ENCODE measurements around the gene FRZB.

Gene FRZB

DNA sequence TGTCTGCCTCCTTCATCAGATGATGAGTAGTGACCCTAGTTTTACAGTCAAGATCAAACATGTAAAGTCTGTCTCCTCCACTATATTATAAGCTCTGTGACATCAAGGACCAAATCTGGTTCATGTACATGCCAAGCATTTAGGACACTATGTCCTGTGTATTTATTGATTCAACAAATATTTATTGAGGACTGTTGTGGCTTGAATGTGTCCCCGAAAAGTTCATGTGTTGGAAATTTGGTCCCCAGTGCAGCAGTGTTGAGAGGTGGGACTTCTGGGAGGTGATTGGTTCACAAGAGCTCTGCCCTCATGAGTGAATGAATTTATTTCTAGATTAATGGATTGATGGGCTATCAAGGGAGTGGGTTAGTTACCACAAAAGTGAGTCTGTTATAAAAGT, 46.6 kb upstream of the FRZB start:
- H3K4me1 ChIP-seq (ENCODE audit: control insufficient read depth in 2 of 2, insufficient read depth in 1 of 2, low read depth in 1 of 2, low read length in 2 of 2): peaks cover 0 to 13% of the 10 kb centered on the region in 2 donors
- H3K9me3 ChIP-seq (replicated peaks in 1 of 2; ENCODE audit: control insufficient read depth in 2 of 2, insufficient read depth in 1 of 2, low read depth in 1 of 2, low read length in 2 of 2): no peaks in the 10 kb centered on the region
- no peaks in the 10 kb centered on the region for H3K27me3 ChIP-seq (ENCODE audit: control insufficient read depth in 3 of 3, insufficient read depth in 3 of 3, low read depth in 1 of 3, low read length in 3 of 3)
- H3K4me2 ChIP-seq (ENCODE audit: insufficient read depth, low read length, poor library complexity, severe bottlenecking): no peak overlapping the region
- no peak overlapping the region for H4K8ac ChIP-seq (ENCODE audit: low read depth, low read length)
- H3K23ac ChIP-seq (ENCODE audit: low read depth, low read length, poor library complexity): no peak overlapping the region
- no peak overlapping the region for H3K18ac ChIP-seq (ENCODE audit: low read length)
- H4K91ac ChIP-seq (ENCODE audit: low read depth, low read length, poor library complexity): no peak overlapping the region
- no peak overlapping the region for H2AK5ac ChIP-seq (ENCODE audit: low read depth, low read length)
- DNase-seq (ENCODE audit: low spot score): no peak
- no CpG with 5 or more reads among the region's 1 CpG for WGBS, 2 donors (ENCODE audit: extremely low coverage in 2 of 2, insufficient read length in 2 of 2, insufficient replicate concordance in 1 of 2)
- no peak overlapping the region for H3K4me3 ChIP-seq (ENCODE audit: low read length in 2 of 2)
- no peak overlapping the region for H3K27ac ChIP-seq (replicated peaks; ENCODE audit: low read length)
- no peak overlapping the region for H2BK120ac ChIP-seq (ENCODE audit: low read depth, low read length)
- H2AFZ ChIP-seq (ENCODE audit: low read length): no peak overlapping the region
- H2BK5ac ChIP-seq (ENCODE audit: low read length): no peak overlapping the region
- H3K36me3 ChIP-seq (replicated peaks in 1 of 2; ENCODE audit: control insufficient read depth in 2 of 2, insufficient read depth in 2 of 2, low read length in 2 of 2): peaks cover 12 to 64% of the 10 kb centered on the region in 2 donors
- no peak overlapping the region for H3K9ac ChIP-seq (ENCODE audit: low read depth, low read length, poor library complexity)
- H3K14ac ChIP-seq (ENCODE audit: low read length): no peak overlapping the region
- no peaks in the 10 kb centered on the region for H3K79me1 ChIP-seq (ENCODE audit: low read depth, low read length)
- H2BK12ac ChIP-seq (ENCODE audit: low read length): no peak overlapping the region
- H2BK15ac ChIP-seq (ENCODE audit: low read length): no peak overlapping the region
- H3K4ac ChIP-seq (ENCODE audit: low read length): no peak overlapping the region

DNA sequence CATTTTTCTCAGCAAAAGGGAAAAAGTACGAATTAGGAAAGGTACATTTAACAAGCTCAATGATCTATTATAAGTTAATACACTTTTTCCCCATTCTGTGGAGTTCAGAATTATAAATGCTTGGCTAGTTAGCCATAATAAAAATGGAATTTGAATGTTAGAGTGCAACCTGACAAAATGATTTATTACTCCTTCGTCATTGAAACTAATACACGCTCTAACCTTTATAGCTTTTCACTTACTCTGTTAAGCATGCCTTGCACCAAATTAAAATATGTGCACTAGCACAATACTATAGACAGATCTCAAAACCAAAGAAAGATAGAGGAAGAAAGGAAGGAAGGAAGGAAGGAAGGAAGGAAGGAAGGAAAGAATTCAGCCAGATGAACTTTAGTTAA, 46.1 kb upstream of the FRZB start:
- peaks cover 12 to 63% of the 10 kb centered on the region in 2 donors for H3K36me3 ChIP-seq (replicated peaks in 1 of 2; ENCODE audit: control insufficient read depth in 2 of 2, insufficient read depth in 2 of 2, low read length in 2 of 2)
- no peak overlapping the region for H2BK5ac ChIP-seq (ENCODE audit: low read length)
- no peak overlapping the region for H3K23ac ChIP-seq (ENCODE audit: low read depth, low read length, poor library complexity)
- no peak overlapping the region for H4K8ac ChIP-seq (ENCODE audit: low read depth, low read length)
- H3K4me3 ChIP-seq (ENCODE audit: low read length in 2 of 2): no peak overlapping the region
- no peak overlapping the region for H3K14ac ChIP-seq (ENCODE audit: low read length)
- H2AK5ac ChIP-seq (ENCODE audit: low read depth, low read length): no peak overlapping the region
- no peaks in the 10 kb centered on the region for H3K27me3 ChIP-seq (ENCODE audit: control insufficient read depth in 3 of 3, insufficient read depth in 3 of 3, low read depth in 1 of 3, low read length in 3 of 3)
- DNase-seq (ENCODE audit: low spot score): no peak
- H3K4me2 ChIP-seq (ENCODE audit: insufficient read depth, low read length, poor library complexity, severe bottlenecking): no peak overlapping the region
- H3K4ac ChIP-seq (ENCODE audit: low read length): no peak overlapping the region
- no peak overlapping the region for H3K9ac ChIP-seq (ENCODE audit: low read depth, low read length, poor library complexity)
- peaks cover 0 to 13% of the 10 kb centered on the region in 2 donors for H3K4me1 ChIP-seq (ENCODE audit: control insufficient read depth in 2 of 2, insufficient read depth in 1 of 2, low read depth in 1 of 2, low read length in 2 of 2)
- H3K27ac ChIP-seq (replicated peaks; ENCODE audit: low read length): no peak overlapping the region
- H2BK12ac ChIP-seq (ENCODE audit: low read length): no peak overlapping the region
- H3K9me3 ChIP-seq (replicated peaks in 1 of 2; ENCODE audit: control insufficient read depth in 2 of 2, insufficient read depth in 1 of 2, low read depth in 1 of 2, low read length in 2 of 2): no peaks in the 10 kb centered on the region
- H2BK15ac ChIP-seq (ENCODE audit: low read length): no peak overlapping the region
- no peaks in the 10 kb centered on the region for H3K79me1 ChIP-seq (ENCODE audit: low read depth, low read length)
- H2BK120ac ChIP-seq (ENCODE audit: low read depth, low read length): no peak overlapping the region
- no peak overlapping the region for H4K91ac ChIP-seq (ENCODE audit: low read depth, low read length, poor library complexity)
- H2AFZ ChIP-seq (ENCODE audit: low read length): no peak overlapping the region
- WGBS, 2 donors (ENCODE audit: extremely low coverage in 2 of 2, insufficient read length in 2 of 2, insufficient replicate concordance in 1 of 2): no CpG with 5 or more reads among the region's 3 CpGs
- H3K18ac ChIP-seq (ENCODE audit: low read length): no peak overlapping the region

DNA sequence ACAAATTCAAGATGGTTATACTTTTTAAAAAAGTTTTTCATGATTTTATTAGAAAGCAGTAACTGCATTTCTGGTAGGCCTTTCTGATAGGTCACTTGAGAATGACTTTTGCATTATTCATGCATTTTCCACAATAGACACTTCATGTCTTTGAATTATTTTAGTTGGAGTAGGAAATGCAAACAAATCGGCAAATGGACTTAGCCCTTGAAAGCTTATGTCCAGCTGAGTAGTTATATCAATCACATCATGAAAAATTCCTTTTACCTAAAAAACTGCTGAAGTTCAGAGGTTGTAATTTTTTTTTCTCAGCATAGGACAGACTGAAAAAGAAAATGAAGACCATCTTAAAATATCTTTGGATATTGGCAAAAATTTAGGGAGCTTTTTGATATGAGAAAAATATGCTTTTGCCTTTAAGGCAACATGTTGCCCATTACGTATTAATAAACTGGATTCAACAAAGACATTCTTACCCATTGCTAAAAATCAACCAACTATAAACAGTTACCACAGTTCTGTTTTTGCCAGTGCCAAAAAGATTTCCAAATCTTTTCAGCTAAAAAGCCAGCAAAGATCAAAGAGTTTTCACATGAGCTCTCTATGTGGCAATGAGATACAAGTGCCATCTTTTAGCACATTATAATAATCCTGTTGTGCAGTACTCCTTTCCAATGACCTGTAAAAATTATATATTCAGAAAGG, 45.5 kb upstream of the FRZB start:
- Histone ChIP-seq H2BK12ac (ENCODE audit: low read length) (no peak overlapping the region), H3K4me2 (ENCODE audit: insufficient read depth, low read length, poor library complexity, severe bottlenecking) (no peak overlapping the region), H3K79me1 (ENCODE audit: low read depth, low read length) (no peaks in the 10 kb centered on the region), H3K27ac (replicated peaks; ENCODE audit: low read length) (no peak overlapping the region), H2AFZ (ENCODE audit: low read length) (no peak overlapping the region), H2BK15ac (ENCODE audit: low read length) (no peak overlapping the region), H4K8ac (ENCODE audit: low read depth, low read length) (no peak overlapping the region), H2AK5ac (ENCODE audit: low read depth, low read length) (no peak overlapping the region), H3K23ac (ENCODE audit: low read depth, low read length, poor library complexity) (no peak overlapping the region), H3K18ac (ENCODE audit: low read length) (no peak overlapping the region), H3K4ac (ENCODE audit: low read length) (no peak overlapping the region), H3K9me3 (replicated peaks in 1 of 2; ENCODE audit: control insufficient read depth in 2 of 2, insufficient read depth in 1 of 2, low read depth in 1 of 2, low read length in 2 of 2) (no peaks in the 10 kb centered on the region), H3K27me3 (ENCODE audit: control insufficient read depth in 3 of 3, insufficient read depth in 3 of 3, low read depth in 1 of 3, low read length in 3 of 3) (no peaks in the 10 kb centered on the region), H3K9ac (ENCODE audit: low read depth, low read length, poor library complexity) (no peak overlapping the region), H3K36me3 (replicated peaks in 1 of 2; ENCODE audit: control insufficient read depth in 2 of 2, insufficient read depth in 2 of 2, low read length in 2 of 2) (peaks cover 12 to 57% of the 10 kb centered on the region in 2 donors), H2BK120ac (ENCODE audit: low read depth, low read length) (no peak overlapping the region), H4K91ac (ENCODE audit: low read depth, low read length, poor library complexity) (no peak overlapping the region), H3K4me3 (ENCODE audit: low read length in 2 of 2) (no peak overlapping the region), H2BK5ac (ENCODE audit: low read length) (no peak overlapping the region), H3K14ac (ENCODE audit: low read length) (no peak overlapping the region), H3K4me1 (ENCODE audit: control insufficient read depth in 2 of 2, insufficient read depth in 1 of 2, low read depth in 1 of 2, low read length in 2 of 2) (peaks cover 3 to 13% of the 10 kb centered on the region in 2 donors)
- WGBS, 2 donors (ENCODE audit: extremely low coverage in 2 of 2, insufficient read length in 2 of 2, insufficient replicate concordance in 1 of 2): no CpG with 5 or more reads among the region's 2 CpGs
- DNase-seq (ENCODE audit: low spot score): no peak

DNA sequence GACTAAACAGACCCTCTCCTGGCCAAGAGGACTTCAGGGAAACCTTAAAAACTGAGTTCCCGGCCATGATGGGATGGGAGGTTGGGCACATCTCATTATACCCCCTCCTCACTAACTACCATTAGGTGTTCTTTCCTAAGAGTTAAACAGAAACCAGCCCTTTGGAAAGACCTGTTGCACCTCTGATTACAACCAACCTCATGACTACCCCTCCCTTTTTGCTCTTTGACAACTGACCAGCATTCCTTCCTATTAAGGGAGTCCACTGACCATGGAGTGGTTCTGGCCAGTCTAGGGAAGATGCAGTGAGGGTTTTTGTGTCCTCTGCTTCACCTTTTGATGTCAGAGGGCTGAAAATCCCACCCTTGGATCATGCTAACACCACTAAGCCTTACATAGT, 44.5 kb upstream of the FRZB start:
- no peak overlapping the region for H2BK15ac ChIP-seq (ENCODE audit: low read length)
- WGBS, 2 donors (ENCODE audit: extremely low coverage in 2 of 2, insufficient read length in 2 of 2, insufficient replicate concordance in 1 of 2): no CpG with 5 or more reads among the region's 1 CpG
- H2AFZ ChIP-seq (ENCODE audit: low read length): no peak overlapping the region
- peaks cover 3 to 13% of the 10 kb centered on the region in 2 donors for H3K4me1 ChIP-seq (ENCODE audit: control insufficient read depth in 2 of 2, insufficient read depth in 1 of 2, low read depth in 1 of 2, low read length in 2 of 2)
- no peak overlapping the region for H4K91ac ChIP-seq (ENCODE audit: low read depth, low read length, poor library complexity)
- H3K4me3 ChIP-seq (ENCODE audit: low read length in 2 of 2): no peak overlapping the region
- H3K9ac ChIP-seq (ENCODE audit: low read depth, low read length, poor library complexity): no peak overlapping the region
- no peak overlapping the region for H2BK12ac ChIP-seq (ENCODE audit: low read length)
- H3K9me3 ChIP-seq (replicated peaks in 1 of 2; ENCODE audit: control insufficient read depth in 2 of 2, insufficient read depth in 1 of 2, low read depth in 1 of 2, low read length in 2 of 2): no peaks in the 10 kb centered on the region
- H2BK5ac ChIP-seq (ENCODE audit: low read length): no peak overlapping the region
- no peaks in the 10 kb centered on the region for H3K79me1 ChIP-seq (ENCODE audit: low read depth, low read length)
- no peak overlapping the region for H3K4me2 ChIP-seq (ENCODE audit: insufficient read depth, low read length, poor library complexity, severe bottlenecking)
- DNase-seq (ENCODE audit: low spot score): no peak
- H3K23ac ChIP-seq (ENCODE audit: low read depth, low read length, poor library complexity): no peak overlapping the region
- no peak overlapping the region for H2BK120ac ChIP-seq (ENCODE audit: low read depth, low read length)
- H3K36me3 ChIP-seq (replicated peaks in 1 of 2; ENCODE audit: control insufficient read depth in 2 of 2, insufficient read depth in 2 of 2, low read length in 2 of 2): peaks cover 12 to 47% of the 10 kb centered on the region in 2 donors
- H3K14ac ChIP-seq (ENCODE audit: low read length): no peak overlapping the region
- no peak overlapping the region for H4K8ac ChIP-seq (ENCODE audit: low read depth, low read length)
- H3K27me3 ChIP-seq (ENCODE audit: control insufficient read depth in 3 of 3, insufficient read depth in 3 of 3, low read depth in 1 of 3, low read length in 3 of 3): no peaks in the 10 kb centered on the region
- H2AK5ac ChIP-seq (ENCODE audit: low read depth, low read length): no peak overlapping the region
- H3K18ac ChIP-seq (ENCODE audit: low read length): no peak overlapping the region
- H3K27ac ChIP-seq (replicated peaks; ENCODE audit: low read length): no peak overlapping the region
- no peak overlapping the region for H3K4ac ChIP-seq (ENCODE audit: low read length)
